ENCODE results near the gene DEUP1. TPM values are rescaled to one million over a fixed set of nuclear protein-coding genes. Genes with fewer than 3 reads are reported as not detected.

Gene DEUP1
- polyA plus RNA-seq, 1 of the 3 experiments (the other 2 are of a cell fraction) = not detected

- H3K79me2 ChIP-seq (ENCODE audit: insufficient read depth) = no peaks in the 10 kb centered on the region
- no peaks in the 10 kb centered on the region for H3K27me3 ChIP-seq (ENCODE audit: insufficient read depth)
- no peaks in the 10 kb centered on the region for H3F3A ChIP-seq (replicated peaks; ENCODE audit: insufficient read depth)
- no peak overlapping the region for H3K9ac ChIP-seq
- H3K9me3 ChIP-seq = no peaks in the 10 kb centered on the region
- DNase-seq = no peak
- no peaks in the 10 kb centered on the region for H4K20me1 ChIP-seq (ENCODE audit: insufficient read depth)
- no peak overlapping the region for H2AFZ ChIP-seq (ENCODE audit: low read depth)
- H3K4me1 ChIP-seq (ENCODE audit: control insufficient read depth in 1 of 2, insufficient read depth in 2 of 2, low read depth in 1 of 2, low read length in 1 of 2) = no peaks in the 10 kb centered on the region
- H3K36me3 ChIP-seq (replicated peaks in 1 of 2; ENCODE audit: control insufficient read depth in 1 of 2, insufficient read depth in 2 of 2, low read length in 1 of 2) = no peaks in the 10 kb centered on the region
- ChIA-PET POLR2A (no interaction called here), CTCF (no interaction called here)
- H3K27ac ChIP-seq (ENCODE audit: low read depth in 2 of 2, low read length in 1 of 2) = no peak overlapping the region
- H3K4me3 ChIP-seq (ENCODE audit: low read depth in 2 of 2, low read length in 1 of 2) = no peak overlapping the region
- H3K9me2 ChIP-seq = no peaks in the 10 kb centered on the region
- H3K4me2 ChIP-seq = no peak overlapping the region
- no peak for TF ChIP-seq NRF1 (IDR thresholded peaks at IDR 0.05; ENCODE audit: low read depth, low read length)
- TF ChIP-seq CHD2 (IDR thresholded peaks at IDR 0.05; ENCODE audit: low read length, partially characterized antibody) = no peak
- TF ChIP-seq JUND (IDR thresholded peaks at IDR 0.05) = no peak
- TF ChIP-seq TCF12 (IDR thresholded peaks at IDR 0.05) = no peak
- no peak for TF ChIP-seq RFX5 (IDR thresholded peaks at IDR 0.05; ENCODE audit: low read length)
- no peak for TF ChIP-seq YY1 (IDR thresholded peaks at IDR 0.05; ENCODE audit: low read depth)
- no peak for TF ChIP-seq EZH2phosphoT487 (IDR thresholded peaks at IDR 0.05; ENCODE audit: borderline replicate concordance, low read depth)
- TF ChIP-seq CTCF (IDR thresholded peaks at IDR 0.05) = no peak
- TF ChIP-seq MEF2A (IDR thresholded peaks at IDR 0.05; ENCODE audit: borderline replicate concordance, low read depth) = no peak
- 92% methylated on average over 11 of the region's 11 CpGs for WGBS (ENCODE audit: low lambda C conversion rate)
Measured at GRCh38 chr11:93477684-93478234, 147.2 kb downstream of the DEUP1 start.

GRCh38 chr11:93478841-93479240 lies 148.3 kb downstream of the DEUP1 start:
- H3K79me2 ChIP-seq (ENCODE audit: insufficient read depth) = no peaks in the 10 kb centered on the region
- TF ChIP-seq GATA2 (CRISPR knock-in tag; IDR thresholded peaks at IDR 0.05) (no peak), PBX3 (IDR thresholded peaks at IDR 0.05) (no peak), FOXJ3 (CRISPR knock-in tag; IDR thresholded peaks at IDR 0.05) (no peak), MEF2A (IDR thresholded peaks at IDR 0.05; ENCODE audit: borderline replicate concordance, low read depth) (no peak), TAF1 (IDR thresholded peaks at IDR 0.05; ENCODE audit: borderline replicate concordance, low read depth, low read length) (no peak), YY1 (IDR thresholded peaks at IDR 0.05; ENCODE audit: low read depth) (no peak), FOXM1 (IDR thresholded peaks at IDR 0.05; ENCODE audit: low read depth) (no peak), POLR2AphosphoS5 (IDR thresholded peaks at IDR 0.05; ENCODE audit: low read depth, low read length) (no peak), IRF3 (IDR thresholded peaks at IDR 0.05; ENCODE audit: low read depth, low read length) (no peak), ELF1 (IDR thresholded peaks at IDR 0.05) (no peak)
- H4K20me1 ChIP-seq (ENCODE audit: insufficient read depth) = no peaks in the 10 kb centered on the region
- no peak overlapping the region for H3K9ac ChIP-seq
- 96% methylated on average over 19 of the region's 19 CpGs for WGBS (ENCODE audit: low lambda C conversion rate)
- H3F3A ChIP-seq (replicated peaks; ENCODE audit: insufficient read depth) = no peaks in the 10 kb centered on the region
- CTCF ChIA-PET = no interaction called here
- H3K4me1 ChIP-seq (ENCODE audit: control insufficient read depth in 1 of 2, insufficient read depth in 2 of 2, low read depth in 1 of 2, low read length in 1 of 2) = no peaks in the 10 kb centered on the region
- no peaks in the 10 kb centered on the region for H3K9me2 ChIP-seq
- H3K27ac ChIP-seq (ENCODE audit: low read depth in 2 of 2, low read length in 1 of 2) = no peak overlapping the region
- H3K4me3 ChIP-seq (ENCODE audit: low read depth in 2 of 2, low read length in 1 of 2) = no peak overlapping the region
- no peaks in the 10 kb centered on the region for H3K27me3 ChIP-seq (ENCODE audit: insufficient read depth)
- DNase-seq = no peak
- H3K36me3 ChIP-seq (replicated peaks in 1 of 2; ENCODE audit: control insufficient read depth in 1 of 2, insufficient read depth in 2 of 2, low read length in 1 of 2) = no peaks in the 10 kb centered on the region
- H2AFZ ChIP-seq (ENCODE audit: low read depth) = no peak overlapping the region
- H3K9me3 ChIP-seq = no peaks in the 10 kb centered on the region
- no peak overlapping the region for H3K4me2 ChIP-seq
- POLR2A ChIA-PET = no interaction called here
